ENCODE measurements around the gene EPG5.

DNA sequence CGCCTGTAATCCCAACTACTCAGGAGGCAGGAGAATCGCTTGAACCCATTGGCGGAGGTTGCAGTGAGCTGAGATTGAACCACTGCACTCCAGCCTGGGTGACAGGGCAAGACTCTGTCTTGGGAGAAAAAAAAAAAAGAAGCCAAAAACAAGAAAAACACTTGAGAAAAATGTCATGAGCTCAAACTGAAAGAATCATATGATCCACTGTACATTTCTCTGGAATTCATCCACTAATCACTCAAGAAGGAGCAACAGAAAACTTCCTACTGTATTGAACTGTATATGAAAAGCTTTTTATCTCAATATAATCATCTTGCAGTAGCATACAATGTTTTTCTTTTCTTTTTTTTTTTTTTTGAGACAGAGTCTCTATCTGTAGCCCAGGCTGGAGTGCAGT is 40.4 kb downstream of the EPG5 start:
- TF ChIP-seq MXI1 (IDR thresholded peaks at IDR 0.05; ENCODE audit: low read depth, low read length) (no peak), KDM1A (IDR thresholded peaks at IDR 0.05) (no peak), TAF1 (IDR thresholded peaks at IDR 0.05; ENCODE audit: control insufficient read depth, extremely low read depth, insufficient read depth, low read length, severe bottlenecking) (no peak), FOXP1 (CRISPR knock-in tag; IDR thresholded peaks at IDR 0.05) (no peak), POLR2A (conservative IDR thresholded peaks at IDR 0.05) (no peak)
